K562 (cell line): Measurements from ENCODE around the gene ZNF837. TPM values are rescaled to one million over a fixed set of nuclear protein-coding genes. Genes with fewer than 3 reads are reported as not detected.

Experiments used
- ATAC-seq: fragments of 200-7000 bp; cut with Tn5 transposase; 3 replicates; pipeline ENCODE4 v1.9.1; 2020; ENCODE audit warnings: moderate library complexity
- BruUV-seq: library from RNA; stranded (reverse); fragments of 400-500 nt; replicated peaks from 2 replicates; lab custom pipeline; 2021; lab: Mats Ljungman, UMichigan
- CTCF ChIA-PET: fragments of 300-600 bp; formaldehyde crosslinking; extraction: SDS; loops from one replicate; lab custom pipeline; 2021; ENCODE audit warnings: low intra/inter-chr PET ratio; lab: Yijun Ruan, JAX
- POLR2A ChIA-PET: fragments of 300-600, 350-650 bp; sonication (Branson Sonifier 250); formaldehyde crosslinking; extraction: SDS; loops from one replicate; lab custom pipeline; 2021; ENCODE audit warnings: antibody characterized with exemption, inconsistent platforms; lab: Yijun Ruan, JAX
- DNase-seq, 4 experiments: peaks; one replicate each; pipeline versions ENCODE4 v3.0.0 to v3.0.0-alpha.2; 2011 to 2018; ENCODE audit warnings: low spot score in 3 of 4, mixed read lengths in 3 of 4; ENCODE audit errors: extremely low read depth in 1 of 4
- FAIRE-seq: peaks from 2 replicates; lab custom pipeline; 2011; peaks lifted over from hg19 to GRCh38; lab: Jason Lieb, UNC
- H2AFZ ChIP-seq: 2 replicates; pipeline ENCODE4 v1.6.0; 2011; ENCODE audit warnings: low read depth, low read length, control low read depth, inconsistent platforms
- H3K27ac ChIP-seq: fragments of 200-600 bp; 3 replicates; pipeline ENCODE4 v1.8.0; 2011; ENCODE audit warnings: low read depth, mild to moderate bottlenecking, control low read depth, inconsistent platforms, low read length, moderate library complexity, mixed read lengths; ENCODE audit errors: extremely low read depth
- H3K27me3 ChIP-seq, 2 experiments: fragments of 300-600 bp in 1 of 2; 2 replicates in 1 of 2; 3 replicates in 1 of 2; pipeline versions ENCODE4 v1.6.0 to v1.8.0; 2011; ENCODE audit warnings: inconsistent platforms in 2 of 2, low read length in 2 of 2, mild to moderate bottlenecking in 1 of 2, mixed read lengths in 1 of 2, moderate library complexity in 1 of 2; ENCODE audit not compliant: control insufficient read depth in 2 of 2, insufficient read depth in 2 of 2
- H3K36me3 ChIP-seq: fragments of 300-600 bp; 3 replicates; pipeline ENCODE4 v1.8.0; 2011; ENCODE audit warnings: mild to moderate bottlenecking, low read length, inconsistent platforms; ENCODE audit not compliant: control insufficient read depth, insufficient read depth
- H3K4me1 ChIP-seq, 2 experiments: fragments of 200-600 bp in 1 of 2; replicated peaks in 1 of 2; 2 replicates in 1 of 2; 3 replicates in 1 of 2; pipeline versions ENCODE4 v1.5.1 to v1.8.0; 2011; ENCODE audit warnings: inconsistent platforms in 2 of 2, low read length in 2 of 2, mild to moderate bottlenecking in 1 of 2, mixed read lengths in 1 of 2, moderate library complexity in 1 of 2; ENCODE audit not compliant: control insufficient read depth in 2 of 2, insufficient read depth in 2 of 2
- H3K4me2 ChIP-seq: 2 replicates; pipeline ENCODE4 v1.6.1; 2011; ENCODE audit warnings: low read length, control low read depth, inconsistent platforms, mixed read lengths; ENCODE audit not compliant: insufficient read depth
- H3K4me3 ChIP-seq: fragments of 200-600 bp; sonication (generic), shearing (Covaris generic); 2 replicates; pipeline ENCODE4 v1.5.1; 2016; ENCODE audit warnings: control low read depth, inconsistent platforms
- H3K79me2 ChIP-seq: fragments of 200-600 bp; 3 replicates; pipeline ENCODE4 v1.8.0; 2011; ENCODE audit warnings: low read length, inconsistent platforms; ENCODE audit not compliant: control insufficient read depth, insufficient read depth
- H3K9ac ChIP-seq, 2 experiments: 2 replicates each; pipeline versions ENCODE4 v1.6.0 to v1.6.1; 2011; ENCODE audit warnings: low read depth in 2 of 2, low read length in 2 of 2, control low read depth in 1 of 2, inconsistent platforms in 1 of 2, mild to moderate bottlenecking in 1 of 2, mixed read lengths in 1 of 2; ENCODE audit not compliant: insufficient read depth in 1 of 2
- H3K9me1 ChIP-seq: one replicate; pipeline ENCODE4 v1.6.0; 2011; ENCODE audit warnings: inconsistent platforms, mild to moderate bottlenecking, low read length, moderate library complexity; ENCODE audit not compliant: control insufficient read depth, insufficient read depth
- H3K9me3 ChIP-seq: replicated peaks from 2 replicates; pipeline ENCODE4 v1.5.1; 2011; ENCODE audit warnings: low read depth, low read length, inconsistent platforms; ENCODE audit not compliant: control insufficient read depth, insufficient read depth
- H4K20me1 ChIP-seq: replicated peaks from 2 replicates; pipeline ENCODE4 v1.6.1; 2011; ENCODE audit warnings: low read length, inconsistent platforms, mixed read lengths; ENCODE audit not compliant: control insufficient read depth, insufficient read depth
- BDP1 ChIP-seq: IDR thresholded peaks from 3 replicates; pipeline ENCODE4 v1.6.1; 2011; ENCODE audit not compliant: insufficient read length, insufficient read depth
- KLF16 ChIP-seq: IDR thresholded peaks from 2 replicates; pipeline ENCODE4 v1.6.1; 2016; ENCODE audit warnings: antibody characterized with exemption
- POLR2A ChIP-seq: fragments of 450-650 bp; conservative IDR thresholded peaks from 2 replicates; pipeline ENCODE4 v1.6.1; 2016
- POLR2G ChIP-seq: fragments of 200-400 bp; formaldehyde crosslinking; IDR thresholded peaks from 2 replicates; pipeline ENCODE4 v1.6.1; 2017; ENCODE audit warnings: low read depth, mild to moderate bottlenecking, antibody characterized with exemption, low read length, moderate library complexity
- RBFOX2 ChIP-seq: fragments of 200-400 bp; formaldehyde crosslinking; IDR thresholded peaks from 2 replicates; pipeline ENCODE4 v1.6.1; 2017; ENCODE audit warnings: low read depth, mild to moderate bottlenecking, low read length, moderate library complexity
- RBM22 ChIP-seq: fragments of 200-400 bp; formaldehyde crosslinking; IDR thresholded peaks from 2 replicates; pipeline ENCODE4 v1.6.1; 2018; ENCODE audit warnings: low read length, low read depth; ENCODE audit not compliant: poor library complexity, severe bottlenecking
- SUPT5H ChIP-seq: fragments of 450-650 bp; IDR thresholded peaks from 2 replicates; pipeline ENCODE4 v1.6.1; 2016
- ZFP36 ChIP-seq: fragments of 150-350 bp; IDR thresholded peaks from 2 replicates; pipeline ENCODE4 v1.6.1; 2018; ENCODE audit warnings: low read length, low read depth; ENCODE audit not compliant: partially characterized antibody
- ZNF143 ChIP-seq: sonication (generic); formaldehyde crosslinking; IDR thresholded peaks from 2 replicates; pipeline ENCODE4 v1.9.0; 2022; ENCODE audit warnings: mild to moderate bottlenecking, missing genetic modification reagents
- WGBS: fragments of 100-300 bp; shearing (Covaris generic); methylation state at CpG from one replicate; pipeline ENCODE4 v1.1.6; 2016; ENCODE audit warnings: low coverage, mixed read lengths; ENCODE audit not compliant: insufficient coverage; ENCODE audit errors: missing lambda C conversion rate; 5-methylcytosine and 5-hydroxymethylcytosine counted together
- in situ Hi-C: fragments of 300-500 bp; cut with MboI; formaldehyde crosslinking; loops from 4 replicates; pipeline ENCODE4 v1.15.0; 2018; ENCODE audit warnings: inconsistent platforms, mixed read lengths
- intact Hi-C: fragments of 100-400 bp; cut with micrococcal nuclease; formaldehyde crosslinking; loops from 2 replicates; pipeline ENCODE4 v1.14.2; 2022
- polyA plus RNA-seq, 8 experiments: library from polyadenylated mRNA; depleted of rRNA in 4 of 8; stranded (reverse) in 5 of 8; unstranded in 3 of 8; fragments of >200 nt; fragmentation: Nextera tagmentation in 2 of 8; fragmentation: Illumina TruSeq in 1 of 8; extraction: Ambion mirVana in 2 of 8; extraction: Trizol in 1 of 8; gene quantifications; 2 replicates each; pipeline versions ENCODE4 v1.2.1 to v1.2.3, GENCODE V29; 2011 to 2014; ENCODE audit warnings: inconsistent platforms in 1 of 8, missing spikeins in 1 of 8
- total RNA-seq, 7 experiments: library from RNA; depleted of rRNA in 6 of 7; stranded (reverse); fragments of >200 nt in 6 of 7; fragmentation: Illumina TruSeq in 2 of 7; extraction: Trizol in 2 of 7; gene quantifications; 2 replicates each; pipeline versions ENCODE4 v1.2.1 to v1.2.3, GENCODE V29; 2011 to 2021; ENCODE audit warnings: low replicate concordance in 1 of 7
- TF ChIP-seq, protein P1 (sequence below): sonication (generic); formaldehyde crosslinking; IDR thresholded peaks from 2 replicates; pipeline ENCODE4 v1.8.1; 2023; ENCODE audit warnings: mild to moderate bottlenecking, missing genetic modification reagents
- TF ChIP-seq, protein P2 (sequence below): sonication (generic); formaldehyde crosslinking; IDR thresholded peaks from 2 replicates; pipeline ENCODE4 v1.9.0; 2022; ENCODE audit warnings: mild to moderate bottlenecking, missing genetic modification reagents
- TF ChIP-seq, protein P3 (sequence below): fragments of 250-450 bp; sonication (Bioruptor Pico); IDR thresholded peaks from 2 replicates; pipeline ENCODE4 v1.4.0; 2020
- TF ChIP-seq, protein P4 (sequence below), 2 experiments: fragments of 450-650 bp in 1 of 2; IDR thresholded peaks; 2 replicates each; pipeline ENCODE4 v1.6.1; 2011 to 2017; ENCODE audit warnings: low read depth in 2 of 2, antibody characterized with exemption in 1 of 2, borderline replicate concordance in 1 of 2, low read length in 1 of 2, mild to moderate bottlenecking in 1 of 2, mixed read lengths in 1 of 2; ENCODE audit not compliant: control insufficient read depth in 1 of 2

The ZNF837 gene
- total and polyA plus RNA-seq, 9 of the 15 experiments (the other 6 are each of a cell fraction or from before 2014, with no cell fraction given), result 0.11 to 2.1 (median 0.57) TPM; not detected in 4

DNA sequence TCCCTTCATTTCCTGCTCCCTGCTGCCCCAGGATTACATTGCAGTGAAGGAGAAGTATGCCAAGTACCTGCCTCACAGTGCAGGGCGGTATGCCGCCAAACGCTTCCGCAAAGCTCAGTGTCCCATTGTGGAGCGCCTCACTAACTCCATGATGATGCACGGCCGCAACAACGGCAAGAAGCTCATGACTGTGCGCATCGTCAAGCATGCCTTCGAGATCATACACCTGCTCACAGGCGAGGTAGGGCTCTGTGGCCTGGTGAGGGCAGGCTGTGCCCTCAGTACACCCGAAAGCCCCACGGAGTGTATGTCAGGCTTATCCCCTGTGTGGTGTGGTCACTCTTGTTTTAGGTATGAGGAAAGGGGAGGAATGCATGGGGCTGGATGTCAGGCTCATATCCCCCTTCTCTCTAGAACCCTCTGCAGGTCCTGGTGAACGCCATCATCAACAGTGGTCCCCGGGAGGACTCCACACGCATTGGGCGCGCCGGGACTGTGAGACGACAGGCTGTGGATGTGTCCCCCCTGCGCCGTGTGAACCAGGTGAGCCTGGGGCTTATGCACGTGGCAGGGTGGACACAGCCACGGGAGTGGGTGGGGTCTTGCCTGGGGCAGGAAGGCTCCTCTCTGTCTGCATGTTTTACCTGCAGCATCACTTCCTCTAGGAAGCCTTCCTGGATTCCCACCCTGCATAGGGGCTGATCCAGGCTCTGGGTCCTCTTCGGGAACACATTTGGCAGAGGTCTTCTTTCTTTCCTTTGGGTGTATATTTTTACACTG lies 12.3 kb upstream of the ZNF837 start:
- Histone ChIP-seq H3K79me2 (peaks cover 46% of the 10 kb centered on the region), H3K9me1 (no peaks in the 10 kb centered on the region), H3K9me3 (no peaks in the 10 kb centered on the region), H3K4me3 (no peak overlapping the region), H3K27me3 (no peaks in the 10 kb centered on the region), H3K9ac (no peak overlapping the region), H3K36me3 (peaks cover 72% of the 10 kb centered on the region), H3K4me1 (peaks cover 14 to 57% of the 10 kb centered on the region in 2 experiments; a peak in 4 of 5 replicates), H3K27ac (no peak overlapping the region; the same call in 2 of the 3 replicates), H4K20me1 (peaks cover 21% of the 10 kb centered on the region; the same call in 1 of the 2 replicates), H3K4me2 (no peak overlapping the region), H2AFZ (no peak overlapping the region)
- DNase-seq (no peak), ATAC-seq (no peak), FAIRE-seq (no peak)
- no TSS peak for BruUV-seq
- in situ Hi-C loops, result no loop called here
- ChIA-PET POLR2A (interaction anchor here (1.3 to 1.7 kb wide), 2 partner anchors 7 to 16 kb away, joined by 4 to 5 read pairs; no protein-coding TSS in a partner anchor), CTCF (no interaction called here)
- intact Hi-C loops, result no loop called here
- WGBS, result 90% methylated on average over 26 of the region's 26 CpGs
- TF ChIP-seq, protein P1, sequence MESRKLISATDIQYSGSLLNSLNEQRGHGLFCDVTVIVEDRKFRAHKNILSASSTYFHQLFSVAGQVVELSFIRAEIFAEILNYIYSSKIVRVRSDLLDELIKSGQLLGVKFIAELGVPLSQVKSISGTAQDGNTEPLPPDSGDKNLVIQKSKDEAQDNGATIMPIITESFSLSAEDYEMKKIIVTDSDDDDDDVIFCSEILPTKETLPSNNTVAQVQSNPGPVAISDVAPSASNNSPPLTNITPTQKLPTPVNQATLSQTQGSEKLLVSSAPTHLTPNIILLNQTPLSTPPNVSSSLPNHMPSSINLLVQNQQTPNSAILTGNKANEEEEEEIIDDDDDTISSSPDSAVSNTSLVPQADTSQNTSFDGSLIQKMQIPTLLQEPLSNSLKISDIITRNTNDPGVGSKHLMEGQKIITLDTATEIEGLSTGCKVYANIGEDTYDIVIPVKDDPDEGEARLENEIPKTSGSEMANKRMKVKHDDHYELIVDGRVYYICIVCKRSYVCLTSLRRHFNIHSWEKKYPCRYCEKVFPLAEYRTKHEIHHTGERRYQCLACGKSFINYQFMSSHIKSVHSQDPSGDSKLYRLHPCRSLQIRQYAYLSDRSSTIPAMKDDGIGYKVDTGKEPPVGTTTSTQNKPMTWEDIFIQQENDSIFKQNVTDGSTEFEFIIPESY (CRISPR knock-in tag), result peak; percentile 92
- TF ChIP-seq ZFP36, result peak; percentile 75
- TF ChIP-seq, protein P2, sequence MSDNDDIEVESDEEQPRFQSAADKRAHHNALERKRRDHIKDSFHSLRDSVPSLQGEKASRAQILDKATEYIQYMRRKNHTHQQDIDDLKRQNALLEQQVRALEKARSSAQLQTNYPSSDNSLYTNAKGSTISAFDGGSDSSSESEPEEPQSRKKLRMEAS (CRISPR knock-in tag), result peak; percentile 31; the same call in 1 of the 2 replicates
- TF ChIP-seq SUPT5H, result peak; percentile 55; the same call in 1 of the 2 replicates
- TF ChIP-seq, protein P3, sequence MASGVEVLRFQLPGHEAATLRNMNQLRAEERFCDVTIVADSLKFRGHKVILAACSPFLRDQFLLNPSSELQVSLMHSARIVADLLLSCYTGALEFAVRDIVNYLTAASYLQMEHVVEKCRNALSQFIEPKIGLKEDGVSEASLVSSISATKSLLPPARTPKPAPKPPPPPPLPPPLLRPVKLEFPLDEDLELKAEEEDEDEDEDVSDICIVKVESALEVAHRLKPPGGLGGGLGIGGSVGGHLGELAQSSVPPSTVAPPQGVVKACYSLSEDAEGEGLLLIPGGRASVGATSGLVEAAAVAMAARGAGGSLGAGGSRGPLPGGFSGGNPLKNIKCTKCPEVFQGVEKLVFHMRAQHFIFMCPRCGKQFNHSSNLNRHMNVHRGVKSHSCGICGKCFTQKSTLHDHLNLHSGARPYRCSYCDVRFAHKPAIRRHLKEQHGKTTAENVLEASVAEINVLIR (CRISPR knock-in tag), result no peak
- no peak for TF ChIP-seq KLF16
- no peak for TF ChIP-seq BDP1
- TF ChIP-seq ZNF143 (CRISPR knock-in tag), result no peak
- peak; percentile 59 for TF ChIP-seq POLR2A
- TF ChIP-seq, protein P4, sequence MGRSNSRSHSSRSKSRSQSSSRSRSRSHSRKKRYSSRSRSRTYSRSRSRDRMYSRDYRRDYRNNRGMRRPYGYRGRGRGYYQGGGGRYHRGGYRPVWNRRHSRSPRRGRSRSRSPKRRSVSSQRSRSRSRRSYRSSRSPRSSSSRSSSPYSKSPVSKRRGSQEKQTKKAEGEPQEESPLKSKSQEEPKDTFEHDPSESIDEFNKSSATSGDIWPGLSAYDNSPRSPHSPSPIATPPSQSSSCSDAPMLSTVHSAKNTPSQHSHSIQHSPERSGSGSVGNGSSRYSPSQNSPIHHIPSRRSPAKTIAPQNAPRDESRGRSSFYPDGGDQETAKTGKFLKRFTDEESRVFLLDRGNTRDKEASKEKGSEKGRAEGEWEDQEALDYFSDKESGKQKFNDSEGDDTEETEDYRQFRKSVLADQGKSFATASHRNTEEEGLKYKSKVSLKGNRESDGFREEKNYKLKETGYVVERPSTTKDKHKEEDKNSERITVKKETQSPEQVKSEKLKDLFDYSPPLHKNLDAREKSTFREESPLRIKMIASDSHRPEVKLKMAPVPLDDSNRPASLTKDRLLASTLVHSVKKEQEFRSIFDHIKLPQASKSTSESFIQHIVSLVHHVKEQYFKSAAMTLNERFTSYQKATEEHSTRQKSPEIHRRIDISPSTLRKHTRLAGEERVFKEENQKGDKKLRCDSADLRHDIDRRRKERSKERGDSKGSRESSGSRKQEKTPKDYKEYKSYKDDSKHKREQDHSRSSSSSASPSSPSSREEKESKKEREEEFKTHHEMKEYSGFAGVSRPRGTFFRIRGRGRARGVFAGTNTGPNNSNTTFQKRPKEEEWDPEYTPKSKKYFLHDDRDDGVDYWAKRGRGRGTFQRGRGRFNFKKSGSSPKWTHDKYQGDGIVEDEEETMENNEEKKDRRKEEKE (IDR thresholded peaks at IDR 0.05; ENCODE audit: borderline replicate concordance in 1 of 2, control insufficient read depth in 1 of 2, low read depth in 2 of 2, low read length in 1 of 2), result no peak
- peak; percentile 67 for TF ChIP-seq POLR2G
- peak; percentile 63 for TF ChIP-seq RBM22
- peak; percentile 66 for TF ChIP-seq RBFOX2
